ENCODE measurements around the gene RAX2. TPM values are rescaled to one million over a fixed set of nuclear protein-coding genes. Genes with fewer than 3 reads are reported as not detected.

RAX2 gene
- total and polyA plus RNA-seq, 9 of the 15 experiments (the other 6 are each of a cell fraction or from before 2014, with no cell fraction given), result not detected

- peaks cover 7 to 31% of the 10 kb centered on the region in 2 experiments; a peak in 3 of 5 replicates for H3K4me1 ChIP-seq (replicated peaks in 1 of 2; ENCODE audit: control insufficient read depth in 2 of 2, insufficient read depth in 2 of 2, low read length in 2 of 2)
- no peak overlapping the region; the same call in 1 of the 2 replicates for H3K4me2 ChIP-seq (ENCODE audit: insufficient read depth, low read length)
- ChIA-PET POLR2A (interaction anchor here (1.2 kb wide), 1 partner anchor 10 kb away, joined by 3 read pairs; no protein-coding TSS in a partner anchor), CTCF (ENCODE audit: low intra/inter-chr PET ratio) (no interaction called here)
- in situ Hi-C loops (cut with MboI) (no loop called here), intact Hi-C loops (cut with micrococcal nuclease) (loop anchor here (2.0 to 5.0 kb wide), 3 partner anchors 42 to 127 kb away; partner anchors contain the start of gene MRPL54)
- peak overlapping the region; percentile 77 for H2AFZ ChIP-seq (ENCODE audit: low read depth, low read length)
- H3K27me3 ChIP-seq (ENCODE audit: control insufficient read depth in 2 of 2, insufficient read depth in 2 of 2, low read length in 2 of 2), result no peaks in the 10 kb centered on the region
- ATAC-seq, result no peak; the same call in 1 of the 3 replicates
- H3K79me2 ChIP-seq (ENCODE audit: control insufficient read depth, insufficient read depth, low read length), result no peaks in the 10 kb centered on the region
- DNase-seq (ENCODE audit: extremely low read depth in 1 of 4, low spot score in 3 of 4), result peak; percentile 39 to 58 (median 52)
- 12% methylated on average over 8 of the region's 9 CpGs for WGBS (ENCODE audit: insufficient coverage, low coverage, missing lambda C conversion rate)
- H3K27ac ChIP-seq (ENCODE audit: extremely low read depth, low read depth, low read length), result no peak overlapping the region
- no TSS peak for BruUV-seq (replicated peaks)
- H3K36me3 ChIP-seq (ENCODE audit: control insufficient read depth, insufficient read depth, low read length), result no peaks in the 10 kb centered on the region
- no peaks in the 10 kb centered on the region for H3K9me1 ChIP-seq (ENCODE audit: control insufficient read depth, insufficient read depth, low read length)
- no peaks in the 10 kb centered on the region for H3K9me3 ChIP-seq (replicated peaks; ENCODE audit: control insufficient read depth, insufficient read depth, low read depth, low read length)
- H4K20me1 ChIP-seq (replicated peaks; ENCODE audit: control insufficient read depth, insufficient read depth, low read length), result no peaks in the 10 kb centered on the region
- no peak overlapping the region for H3K4me3 ChIP-seq
- H3K9ac ChIP-seq (ENCODE audit: insufficient read depth in 1 of 2, low read depth in 2 of 2, low read length in 2 of 2), result no peak overlapping the region
- no peak for FAIRE-seq
- TF ChIP-seq TFAP4 (CRISPR knock-in tag; IDR thresholded peaks at IDR 0.05; ENCODE audit: borderline replicate concordance), result peak; percentile 57
- 0 out of 4 replicates have a peak, but pooled peaks of 1 of the 2 experiments have one; percentile 20 for TF ChIP-seq FOXK2 (conservative IDR thresholded peaks at IDR 0.05 in 1 of 2, IDR thresholded peaks at IDR 0.05 in 1 of 2; ENCODE audit: low read depth in 2 of 2)
- TF ChIP-seq NR2C1 (IDR thresholded peaks at IDR 0.05), result no peak; the same call in 1 of the 2 replicates
- peak; percentile 10; the same call in 1 of the 2 replicates for TF ChIP-seq NR2C1 (tag; IDR thresholded peaks at IDR 0.05)
- no peak for TF ChIP-seq ATF6 (CRISPR knock-in tag; IDR thresholded peaks at IDR 0.05)
- no peak for TF ChIP-seq TEAD4 (IDR thresholded peaks at IDR 0.05; ENCODE audit: low read length)
- no peak for TF ChIP-seq TEAD4 (CRISPR knock-in tag; IDR thresholded peaks at IDR 0.05; ENCODE audit: borderline replicate concordance)
- TF ChIP-seq, protein P1, sequence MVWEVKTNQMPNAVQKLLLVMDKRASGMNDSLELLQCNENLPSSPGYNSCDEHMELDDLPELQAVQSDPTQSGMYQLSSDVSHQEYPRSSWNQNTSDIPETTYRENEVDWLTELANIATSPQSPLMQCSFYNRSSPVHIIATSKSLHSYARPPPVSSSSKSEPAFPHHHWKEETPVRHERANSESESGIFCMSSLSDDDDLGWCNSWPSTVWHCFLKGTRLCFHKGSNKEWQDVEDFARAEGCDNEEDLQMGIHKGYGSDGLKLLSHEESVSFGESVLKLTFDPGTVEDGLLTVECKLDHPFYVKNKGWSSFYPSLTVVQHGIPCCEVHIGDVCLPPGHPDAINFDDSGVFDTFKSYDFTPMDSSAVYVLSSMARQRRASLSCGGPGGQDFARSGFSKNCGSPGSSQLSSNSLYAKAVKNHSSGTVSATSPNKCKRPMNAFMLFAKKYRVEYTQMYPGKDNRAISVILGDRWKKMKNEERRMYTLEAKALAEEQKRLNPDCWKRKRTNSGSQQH (CRISPR knock-in tag; IDR thresholded peaks at IDR 0.05), result no peak
- TF ChIP-seq NKRF (IDR thresholded peaks at IDR 0.05; ENCODE audit: borderline replicate concordance), result no peak
- TF ChIP-seq ZBTB7A (IDR thresholded peaks at IDR 0.05; ENCODE audit: borderline replicate concordance, control insufficient read depth, low read depth, low read length), result peak; percentile 31; the same call in 1 of the 2 replicates
- peak; percentile 65 for TF ChIP-seq ESRRA (IDR thresholded peaks at IDR 0.05; ENCODE audit: borderline replicate concordance, low read depth)
- TF ChIP-seq, protein P2, sequence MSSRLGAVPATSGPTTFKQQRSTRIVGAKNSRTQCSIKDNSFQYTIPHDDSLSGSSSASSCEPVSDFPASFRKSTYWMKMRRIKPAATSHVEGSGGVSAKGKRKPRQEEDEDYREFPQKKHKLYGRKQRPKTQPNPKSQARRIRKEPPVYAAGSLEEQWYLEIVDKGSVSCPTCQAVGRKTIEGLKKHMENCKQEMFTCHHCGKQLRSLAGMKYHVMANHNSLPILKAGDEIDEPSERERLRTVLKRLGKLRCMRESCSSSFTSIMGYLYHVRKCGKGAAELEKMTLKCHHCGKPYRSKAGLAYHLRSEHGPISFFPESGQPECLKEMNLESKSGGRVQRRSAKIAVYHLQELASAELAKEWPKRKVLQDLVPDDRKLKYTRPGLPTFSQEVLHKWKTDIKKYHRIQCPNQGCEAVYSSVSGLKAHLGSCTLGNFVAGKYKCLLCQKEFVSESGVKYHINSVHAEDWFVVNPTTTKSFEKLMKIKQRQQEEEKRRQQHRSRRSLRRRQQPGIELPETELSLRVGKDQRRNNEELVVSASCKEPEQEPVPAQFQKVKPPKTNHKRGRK (tag; IDR thresholded peaks at IDR 0.05), result peak; percentile 67; the same call in 1 of the 2 replicates
These were observed 51.6 kb downstream of the RAX2 start for GRCh38 chr19:3720349-3720917.

All from K562 (cell line).